ENCODE measurements around the gene IRX4.

The IRX4 gene

GRCh38 chr5:1890296-1890695 lies 7.6 kb upstream of the IRX4 start:
- no peak for DNase-seq

GRCh38 chr5:1889321-1890065 lies 6.8 kb upstream of the IRX4 start:
- DNase-seq, result no peak

- DNase-seq, result no peak
Measured at GRCh38 chr5:1888541-1889251, 6.0 kb upstream of the IRX4 start.

GRCh38 chr5:1887588-1888360 lies 5.0 kb upstream of the IRX4 start:
- DNase-seq, result no peak

- DNase-seq, result no peak
Measured at GRCh38 chr5:1886846-1887587, 4.3 kb upstream of the IRX4 start.

GRCh38 chr5:1885868-1886845 lies 3.4 kb upstream of the IRX4 start:
- DNase-seq, result no peak

GRCh38 chr5:1885404-1885755 lies 2.7 kb upstream of the IRX4 start:
- no peak for DNase-seq

- DNase-seq, result no peak
Measured at GRCh38 chr5:1884678-1885403, 2.1 kb upstream of the IRX4 start.

- DNase-seq, result no peak
Measured at GRCh38 chr5:1883925-1884677, 1.4 kb upstream of the IRX4 start.

GRCh38 chr5:1883120-1883924 lies 597 bp upstream of the IRX4 start:
- DNase-seq, result no peak

GRCh38 chr5:1881731-1882336 lies 891 bp downstream of the IRX4 start:
- DNase-seq, result no peak

- DNase-seq, result no peak
Measured at GRCh38 chr5:1881098-1881572, 1.6 kb downstream of the IRX4 start.

GRCh38 chr5:1880377-1881025 lies 2.2 kb downstream of the IRX4 start:
- no peak for DNase-seq

GRCh38 chr5:1879292-1880263 lies 3.1 kb downstream of the IRX4 start:
- no peak for DNase-seq

GRCh38 chr5:1878050-1878849 lies 4.5 kb downstream of the IRX4 start:
- no peak for DNase-seq

All from activated CD4-positive, alpha-beta T cell treated with anti-CD3 and anti-CD28 coated beads for 1 hour (primary cell).